Neural progenitor cell (in vitro differentiated cells): ENCODE measurements around the gene GIPC2. TPM values are rescaled to one million over a fixed set of nuclear protein-coding genes. Genes with fewer than 3 reads are reported as not detected.

Experiments used
- DNase-seq: peaks from one replicate; pipeline ENCODE4 v3.0.0-alpha.2; 2016; ENCODE audit warnings: low spot score
- H2AFZ ChIP-seq: fragments of 200-600 bp; sonication (generic); replicated peaks from 2 replicates; pipeline ENCODE4 v1.6.1; 2016; ENCODE audit warnings: antibody characterized with exemption
- H3F3A ChIP-seq: fragments of 200-600 bp; sonication (generic); 2 replicates; pipeline ENCODE4 v1.6.1; 2016; ENCODE audit warnings: antibody characterized with exemption, low read depth
- H3K27ac ChIP-seq: fragments of 200-600 bp; sonication (generic); 2 replicates; pipeline ENCODE4 v1.5.1; 2016; ENCODE audit warnings: mild to moderate bottlenecking
- H3K27me3 ChIP-seq: fragments of 200-600 bp; sonication (generic); 2 replicates; pipeline ENCODE4 v1.6.1; 2016; ENCODE audit warnings: mild to moderate bottlenecking, moderate library complexity
- H3K36me3 ChIP-seq: fragments of 200-600 bp; sonication (generic); 2 replicates; pipeline ENCODE4 v1.5.1; 2016
- H3K4me1 ChIP-seq: fragments of 200-600 bp; sonication (generic); 2 replicates; pipeline ENCODE4 v1.6.1; 2016; ENCODE audit warnings: mixed run types
- H3K4me2 ChIP-seq: fragments of 200-600 bp; sonication (generic); 2 replicates; pipeline ENCODE4 v1.6.1; 2016
- H3K4me3 ChIP-seq: fragments of 200-600 bp; sonication (generic); 2 replicates; pipeline ENCODE4 v1.5.1; 2016
- H3K79me2 ChIP-seq: fragments of 200-600 bp; sonication (generic); 2 replicates; pipeline ENCODE4 v1.6.1; 2016; ENCODE audit warnings: low read depth
- H3K9ac ChIP-seq: fragments of 200-600 bp; sonication (generic); 2 replicates; pipeline ENCODE4 v1.6.1; 2016
- H3K9me3 ChIP-seq: fragments of 200-600 bp; sonication (generic); 2 replicates; pipeline ENCODE4 v1.5.1; 2016; ENCODE audit warnings: low read depth
- H4K20me1 ChIP-seq: fragments of 200-600 bp; sonication (generic); 2 replicates; pipeline ENCODE4 v1.6.1; 2016; ENCODE audit warnings: low read depth
- H3K27ac Mint-ChIP-seq: 3 replicates; pipeline ENCODE4 v1.8.0; 2021; ENCODE audit warnings: mixed read lengths
- H3K27me3 Mint-ChIP-seq: 2 replicates; pipeline ENCODE4 v1.8.0; 2022; ENCODE audit warnings: low read depth, mild to moderate bottlenecking, inconsistent platforms, moderate library complexity, mixed read lengths; ENCODE audit not compliant: insufficient read depth
- H3K36me3 Mint-ChIP-seq: 3 replicates; pipeline ENCODE4 v1.8.0; 2021; ENCODE audit warnings: mixed read lengths
- H3K4me1 Mint-ChIP-seq: 3 replicates; pipeline ENCODE4 v1.8.0; 2021; ENCODE audit warnings: mixed read lengths
- H3K4me3 Mint-ChIP-seq: 3 replicates; pipeline ENCODE4 v1.8.0; 2021; ENCODE audit warnings: mild to moderate bottlenecking, moderate library complexity, mixed read lengths
- H3K9me3 Mint-ChIP-seq: 3 replicates; pipeline ENCODE4 v1.8.0; 2020; ENCODE audit warnings: mixed read lengths
- CTCF ChIP-seq: fragments of 200-600 bp; sonication (generic); IDR thresholded peaks from 2 replicates; pipeline ENCODE4 v1.5.1; 2017; ENCODE audit warnings: antibody characterized with exemption, mild to moderate bottlenecking
- EZH2 ChIP-seq: fragments of 200-600 bp; sonication (generic); IDR thresholded peaks from 2 replicates; pipeline ENCODE4 v1.6.1; 2017; ENCODE audit warnings: antibody characterized with exemption, mild to moderate bottlenecking, moderate library complexity
- EZH2phosphoT487 ChIP-seq: fragments of 200-600 bp; sonication (generic); IDR thresholded peaks from 2 replicates; pipeline ENCODE4 v1.6.1; 2017; ENCODE audit warnings: antibody characterized with exemption
- total RNA-seq: library from RNA; depleted of rRNA; stranded (reverse); fragments of >200 nt; gene quantifications from 2 replicates; pipeline ENCODE4 v1.2.3, GENCODE V29; 2015; ENCODE audit warnings: low replicate concordance

Gene GIPC2
- total RNA-seq, 1 donor from 2014 or later = not detected

- no peak for TF ChIP-seq EZH2
- TF ChIP-seq CTCF = no peak
- TF ChIP-seq EZH2phosphoT487 = no peak
- H3K36me3 ChIP-seq = no peaks in the 10 kb centered on the region
- no peak for DNase-seq
- H3K4me3 ChIP-seq = no peak overlapping the region
- Mint-ChIP-seq H3K27me3 (peaks cover 3% of the 10 kb centered on the region), H3K36me3 (no peaks in the 10 kb centered on the region), H3K4me1 (peaks cover 2% of the 10 kb centered on the region), H3K27ac (no peak overlapping the region), H3K9me3 (no peaks in the 10 kb centered on the region), H3K4me3 (no peak overlapping the region)
- H3K27me3 ChIP-seq = no peaks in the 10 kb centered on the region
- H3K9ac ChIP-seq = no peak overlapping the region
- H3K9me3 ChIP-seq = no peaks in the 10 kb centered on the region
- H2AFZ ChIP-seq = no peak overlapping the region
- no peaks in the 10 kb centered on the region for H3K79me2 ChIP-seq
- no peaks in the 10 kb centered on the region for H3F3A ChIP-seq
- H3K4me1 ChIP-seq = no peaks in the 10 kb centered on the region
- no peak overlapping the region for H3K27ac ChIP-seq
- H4K20me1 ChIP-seq = no peaks in the 10 kb centered on the region
- H3K4me2 ChIP-seq = no peak overlapping the region
Measured at GRCh38 chr1:78171736-78172590, 126.2 kb downstream of the GIPC2 start.

GRCh38 chr1:78176448-78176847 lies 130.7 kb downstream of the GIPC2 start:
- Mint-ChIP-seq H3K27me3 (peaks cover 3% of the 10 kb centered on the region), H3K4me3 (no peak overlapping the region), H3K27ac (no peak overlapping the region), H3K36me3 (no peaks in the 10 kb centered on the region), H3K4me1 (peaks cover 2% of the 10 kb centered on the region), H3K9me3 (no peaks in the 10 kb centered on the region)
- no peak overlapping the region for H3K9ac ChIP-seq
- H3K79me2 ChIP-seq = no peaks in the 10 kb centered on the region
- no peak for TF ChIP-seq EZH2
- no peak for TF ChIP-seq CTCF
- no peak for TF ChIP-seq EZH2phosphoT487
- no peaks in the 10 kb centered on the region for H3K4me1 ChIP-seq
- no peak overlapping the region for H3K4me2 ChIP-seq
- no peaks in the 10 kb centered on the region for H3K27me3 ChIP-seq
- H3F3A ChIP-seq = no peaks in the 10 kb centered on the region
- no peaks in the 10 kb centered on the region for H3K9me3 ChIP-seq
- no peak overlapping the region for H2AFZ ChIP-seq
- DNase-seq = peak; percentile 27
- no peaks in the 10 kb centered on the region for H3K36me3 ChIP-seq
- H4K20me1 ChIP-seq = no peaks in the 10 kb centered on the region
- H3K27ac ChIP-seq = no peak overlapping the region
- H3K4me3 ChIP-seq = no peak overlapping the region

GRCh38 chr1:78177708-78178270 lies 132.0 kb downstream of the GIPC2 start:
- no peaks in the 10 kb centered on the region for H3K27me3 ChIP-seq
- peaks cover 3% of the 10 kb centered on the region for H3K27me3 Mint-ChIP-seq
- no peaks in the 10 kb centered on the region for H3F3A ChIP-seq
- no peaks in the 10 kb centered on the region for H3K36me3 Mint-ChIP-seq
- no peak overlapping the region for H3K9ac ChIP-seq
- no peaks in the 10 kb centered on the region for H3K9me3 Mint-ChIP-seq
- no peaks in the 10 kb centered on the region for H3K9me3 ChIP-seq
- H3K4me1 ChIP-seq = no peaks in the 10 kb centered on the region
- no peak overlapping the region for H3K4me2 ChIP-seq
- no peak overlapping the region for H3K27ac Mint-ChIP-seq
- no peak overlapping the region for H3K4me3 ChIP-seq
- TF ChIP-seq EZH2phosphoT487 (no peak), CTCF (no peak), EZH2 (no peak)
- no peak overlapping the region for H3K4me3 Mint-ChIP-seq
- no peak overlapping the region for H2AFZ ChIP-seq
- H3K79me2 ChIP-seq = no peaks in the 10 kb centered on the region
- no peak overlapping the region for H3K27ac ChIP-seq
- H4K20me1 ChIP-seq = no peaks in the 10 kb centered on the region
- no peak for DNase-seq
- no peaks in the 10 kb centered on the region for H3K36me3 ChIP-seq
- no peaks in the 10 kb centered on the region for H3K4me1 Mint-ChIP-seq
